Mucosa of rectum (tissue), 2 donors: ENCODE measurements around the gene GATAD2A.

Source experiments
- H3K27ac ChIP-seq, 2 donors: one replicate each; pipeline ENCODE4 v1.7.0; 2013; ENCODE audit warnings: inconsistent platforms in 2 of 2, low read depth in 2 of 2, low read length in 2 of 2
- H3K27me3 ChIP-seq, 2 donors: one replicate each; pipeline ENCODE4 v1.7.0; 2013; ENCODE audit warnings: low read length in 2 of 2; ENCODE audit not compliant: control insufficient read depth in 2 of 2, insufficient read depth in 2 of 2
- H3K36me3 ChIP-seq, 2 donors: one replicate each; pipeline ENCODE4 v1.7.0; 2013; ENCODE audit warnings: low read length in 2 of 2; ENCODE audit not compliant: control insufficient read depth in 2 of 2, insufficient read depth in 2 of 2
- H3K4me1 ChIP-seq, 2 donors: one replicate each; pipeline ENCODE4 v1.7.0; 2013; ENCODE audit warnings: low read length in 2 of 2, mild to moderate bottlenecking in 1 of 2; ENCODE audit not compliant: control insufficient read depth in 2 of 2, insufficient read depth in 2 of 2
- H3K4me3 ChIP-seq, 2 donors: one replicate each; pipeline ENCODE4 v1.7.0; 2013; ENCODE audit warnings: low read length in 2 of 2
- H3K9ac ChIP-seq, 2 donors: one replicate each; pipeline ENCODE4 v1.7.0; 2013; ENCODE audit warnings: low read length in 2 of 2, low read depth in 1 of 2, mild to moderate bottlenecking in 1 of 2
- H3K9me3 ChIP-seq, 2 donors: one replicate each; pipeline ENCODE4 v1.7.0; 2013; ENCODE audit warnings: low read length in 2 of 2; ENCODE audit not compliant: control insufficient read depth in 2 of 2
- donor health status: healthy.
- donor health status: Normal muscosa, but diverticular disease.

Gene GATAD2A

GRCh38 chr19:19539698-19540063 lies 134.2 kb downstream of the GATAD2A start:
- Histone ChIP-seq H3K4me1 (peaks cover 9 to 12% of the 10 kb centered on the region in 2 donors), H3K36me3 (no peaks in the 10 kb centered on the region), H3K27me3 (peaks cover 13 to 18% of the 10 kb centered on the region in 2 donors), H3K27ac (no peak overlapping the region), H3K4me3 (no peak overlapping the region), H3K9ac (no peak overlapping the region), H3K9me3 (no peaks in the 10 kb centered on the region)

- Histone ChIP-seq H3K36me3 (no peaks in the 10 kb centered on the region), H3K4me1 (peaks cover 9 to 12% of the 10 kb centered on the region in 2 donors), H3K9ac (no peak overlapping the region), H3K9me3 (no peaks in the 10 kb centered on the region), H3K27ac (no peak overlapping the region), H3K4me3 (peak overlapping the region; percentile 16 to 44), H3K27me3 (peaks cover 13 to 18% of the 10 kb centered on the region in 2 donors)
Observed at GRCh38 chr19:19540064-19540714, 134.7 kb downstream of the GATAD2A start.

- Histone ChIP-seq H3K9ac (no peak overlapping the region), H3K27me3 (peaks cover 13 to 18% of the 10 kb centered on the region in 2 donors)
Observed at GRCh38 chr19:19540715-19541515, 135.4 kb downstream of the GATAD2A start.

GRCh38 chr19:19541616-19542015 lies 136.1 kb downstream of the GATAD2A start:
- Histone ChIP-seq H3K9me3 (no peaks in the 10 kb centered on the region), H3K27ac (no peak overlapping the region), H3K4me1 (peaks cover 9 to 12% of the 10 kb centered on the region in 2 donors), H3K9ac (no peak overlapping the region), H3K36me3 (no peaks in the 10 kb centered on the region), H3K4me3 (no peak overlapping the region), H3K27me3 (peaks cover 13 to 18% of the 10 kb centered on the region in 2 donors)

More at GRCh38 chr19:19540715-19541515, 135.4 kb downstream of the GATAD2A start:
- Histone ChIP-seq H3K36me3 (no peaks in the 10 kb centered on the region), H3K4me1 (peaks cover 9 to 12% of the 10 kb centered on the region in 2 donors), H3K4me3 (peak overlapping the region; percentile 16 to 44), H3K27ac (no peak overlapping the region), H3K9me3 (no peaks in the 10 kb centered on the region)

GRCh38 chr19:19542507-19542906 lies 137.0 kb downstream of the GATAD2A start:
- Histone ChIP-seq H3K4me3 (no peak overlapping the region), H3K9me3 (no peaks in the 10 kb centered on the region), H3K36me3 (no peaks in the 10 kb centered on the region), H3K9ac (no peak overlapping the region), H3K27me3 (peaks cover 13 to 22% of the 10 kb centered on the region in 2 donors), H3K27ac (no peak overlapping the region), H3K4me1 (peaks cover 9 to 12% of the 10 kb centered on the region in 2 donors)

- H3K27ac ChIP-seq, result no peak overlapping the region
- H3K9ac ChIP-seq, result no peak overlapping the region
- no peak overlapping the region for H3K4me3 ChIP-seq
- peaks cover 5 to 8% of the 10 kb centered on the region in 2 donors for H3K4me1 ChIP-seq
- H3K9me3 ChIP-seq, result no peaks in the 10 kb centered on the region
- no peaks in the 10 kb centered on the region for H3K36me3 ChIP-seq
- H3K27me3 ChIP-seq, result peaks cover 13 to 19% of the 10 kb centered on the region in 2 donors
Observed at GRCh38 chr19:19543101-19543500, 137.6 kb downstream of the GATAD2A start.

- Histone ChIP-seq H3K27me3 (peaks cover 10 to 14% of the 10 kb centered on the region in 2 donors), H3K4me1 (peaks cover under 1 to 7% of the 10 kb centered on the region in 2 donors), H3K9me3 (no peaks in the 10 kb centered on the region), H3K9ac (no peak overlapping the region), H3K36me3 (no peaks in the 10 kb centered on the region), H3K27ac (no peak overlapping the region), H3K4me3 (no peak overlapping the region)
Observed at GRCh38 chr19:19543640-19544039, 138.2 kb downstream of the GATAD2A start.

GRCh38 chr19:19544257-19544953 lies 138.9 kb downstream of the GATAD2A start:
- no peak overlapping the region for H3K4me3 ChIP-seq
- H3K9me3 ChIP-seq, result no peaks in the 10 kb centered on the region
- H3K9ac ChIP-seq, result no peak overlapping the region
- H3K36me3 ChIP-seq, result no peaks in the 10 kb centered on the region
- peaks cover 8 to 9% of the 10 kb centered on the region in 2 donors for H3K27me3 ChIP-seq
- H3K27ac ChIP-seq, result no peak overlapping the region
- peaks cover 0 to 7% of the 10 kb centered on the region in 2 donors for H3K4me1 ChIP-seq

- no peak overlapping the region for H3K4me3 ChIP-seq
- H3K4me1 ChIP-seq, result peaks cover 0 to 7% of the 10 kb centered on the region in 2 donors
- peaks cover 8 to 9% of the 10 kb centered on the region in 2 donors for H3K27me3 ChIP-seq
- H3K9ac ChIP-seq, result no peak overlapping the region
- no peaks in the 10 kb centered on the region for H3K9me3 ChIP-seq
- no peak overlapping the region for H3K27ac ChIP-seq
- H3K36me3 ChIP-seq, result no peaks in the 10 kb centered on the region
Observed at GRCh38 chr19:19544954-19545591, 139.6 kb downstream of the GATAD2A start.
